Effector memory CD4-positive, alpha-beta T cell (primary cell): ENCODE data around the gene ZNF821.
"Not testable (repeated sequence)": the region's sequence is repeated elsewhere in the genome, so short reads cannot be mapped to it uniquely, and the experiment has no call there.

Source experiments
- DNase-seq, 3 donors: peaks; one replicate each; pipeline ENCODE4 v3.0.0-alpha.2; 2020
- H3K27ac ChIP-seq: 2 replicates; pipeline ENCODE4 v1.7.0; 2013; ENCODE audit warnings: mild to moderate bottlenecking, low read length, moderate library complexity; ENCODE audit not compliant: insufficient read depth, poor library complexity, severe bottlenecking
- H3K27me3 ChIP-seq: replicated peaks from 2 replicates; pipeline ENCODE4 v1.7.0; 2013; ENCODE audit warnings: mild to moderate bottlenecking, low read length; ENCODE audit not compliant: insufficient read depth, control insufficient read depth, poor library complexity, severe bottlenecking
- H3K36me3 ChIP-seq: 2 replicates; pipeline ENCODE4 v1.7.0; 2013; ENCODE audit warnings: mild to moderate bottlenecking, low read length, moderate library complexity; ENCODE audit not compliant: control insufficient read depth, insufficient read depth
- H3K4me1 ChIP-seq: 2 replicates; pipeline ENCODE4 v1.7.0; 2013; ENCODE audit warnings: low read length, mild to moderate bottlenecking; ENCODE audit not compliant: control insufficient read depth, insufficient read depth, poor library complexity, severe bottlenecking
- H3K4me3 ChIP-seq: 2 replicates; pipeline ENCODE4 v1.7.0; 2013; ENCODE audit warnings: low read length, low read depth, mild to moderate bottlenecking; ENCODE audit not compliant: insufficient read depth, poor library complexity, severe bottlenecking
- H3K9me3 ChIP-seq: 2 replicates; pipeline ENCODE4 v1.7.0; 2013; ENCODE audit warnings: mild to moderate bottlenecking, low read length, moderate library complexity; ENCODE audit not compliant: control insufficient read depth

The ZNF821 gene

GRCh38 chr16:71851746-71852145 is 32.2 kb downstream of the ZNF821 start:
- no peak for DNase-seq
- Histone ChIP-seq H3K36me3 (peaks cover 52% of the 10 kb centered on the region), H3K9me3 (no peaks in the 10 kb centered on the region), H3K4me1 (peaks cover 6% of the 10 kb centered on the region), H3K27ac (no peak overlapping the region), H3K4me3 (no peak overlapping the region), H3K27me3 (no peaks in the 10 kb centered on the region)

- no peaks in the 10 kb centered on the region for H3K9me3 ChIP-seq
- H3K36me3 ChIP-seq = peaks cover 52% of the 10 kb centered on the region
- no peaks in the 10 kb centered on the region for H3K27me3 ChIP-seq
- H3K4me1 ChIP-seq = peaks cover 12% of the 10 kb centered on the region
- no peak overlapping the region for H3K27ac ChIP-seq
- DNase-seq = no peak
- no peak overlapping the region for H3K4me3 ChIP-seq
These were observed 35.4 kb downstream of the ZNF821 start for GRCh38 chr16:71848622-71849021.

GRCh38 chr16:71847096-71847495 is 36.9 kb downstream of the ZNF821 start:
- H3K27me3 ChIP-seq = no peaks in the 10 kb centered on the region
- H3K27ac ChIP-seq = peak overlapping the region; percentile 90

GRCh38 chr16:71846431-71846830 is 37.6 kb downstream of the ZNF821 start:
- Histone ChIP-seq H3K36me3 (peaks cover 36% of the 10 kb centered on the region), H3K27ac (peak overlapping the region; percentile 90), H3K4me3 (peak overlapping the region; percentile 96), H3K27me3 (no peaks in the 10 kb centered on the region), H3K9me3 (no peaks in the 10 kb centered on the region), H3K4me1 (peaks cover 7% of the 10 kb centered on the region)
- DNase-seq = no peak

More at GRCh38 chr16:71847096-71847495, 36.9 kb downstream of the ZNF821 start:
- no peaks in the 10 kb centered on the region for H3K9me3 ChIP-seq
- H3K4me1 ChIP-seq = peaks cover 7% of the 10 kb centered on the region
- H3K4me3 ChIP-seq = peak overlapping the region; percentile 96
- no peak for DNase-seq
- peaks cover 43% of the 10 kb centered on the region for H3K36me3 ChIP-seq

GRCh38 chr16:71845639-71846430 is 38.1 kb downstream of the ZNF821 start, which contains the start of gene ATXN1L:
TSS of gene ATXN1L (plus strand) at chr16:71845976. CDS start at chr16:71849741, 3,765 bp downstream.
- H3K36me3 ChIP-seq = peaks cover 30% of the 10 kb centered on the region
- peak; percentile 87 to 89 (median 88) for DNase-seq
- no peaks in the 10 kb centered on the region for H3K9me3 ChIP-seq
- peak within 1 kb of the TSS; percentile 90 for H3K27ac ChIP-seq
- H3K4me3 ChIP-seq = peak within 1 kb of the TSS; percentile 96
- H3K27me3 ChIP-seq = no peaks in the 10 kb centered on the region
- H3K4me1 ChIP-seq = peaks cover 7% of the 10 kb centered on the region

GRCh38 chr16:71843572-71843971 is 40.4 kb downstream of the ZNF821 start:
- H3K9me3 ChIP-seq = no peaks in the 10 kb centered on the region
- H3K4me1 ChIP-seq = peaks cover 7% of the 10 kb centered on the region
- no peaks in the 10 kb centered on the region for H3K27me3 ChIP-seq
- H3K36me3 ChIP-seq = peaks cover 8% of the 10 kb centered on the region
- DNase-seq = no peak
- no peak overlapping the region for H3K27ac ChIP-seq
- no peak overlapping the region for H3K4me3 ChIP-seq

- no peak overlapping the region for H3K27ac ChIP-seq
- no peak for DNase-seq
- no peaks in the 10 kb centered on the region for H3K36me3 ChIP-seq
- H3K4me1 ChIP-seq = no peaks in the 10 kb centered on the region
- no peaks in the 10 kb centered on the region for H3K9me3 ChIP-seq
- no peak overlapping the region for H3K4me3 ChIP-seq
- no peaks in the 10 kb centered on the region for H3K27me3 ChIP-seq
These were observed 43.9 kb downstream of the ZNF821 start for GRCh38 chr16:71840052-71840451.

GRCh38 chr16:71837150-71837549 is 46.8 kb downstream of the ZNF821 start:
- Histone ChIP-seq H3K4me3 (no peak overlapping the region), H3K4me1 (no peaks in the 10 kb centered on the region), H3K27ac (no peak overlapping the region), H3K9me3 (no peaks in the 10 kb centered on the region), H3K36me3 (no peaks in the 10 kb centered on the region), H3K27me3 (no peaks in the 10 kb centered on the region)
- no peak for DNase-seq

- no peaks in the 10 kb centered on the region for H3K27me3 ChIP-seq
- H3K4me3 ChIP-seq = no peak overlapping the region
- no peaks in the 10 kb centered on the region for H3K36me3 ChIP-seq
- H3K4me1 ChIP-seq = no peaks in the 10 kb centered on the region
- H3K9me3 ChIP-seq = no peaks in the 10 kb centered on the region
- H3K27ac ChIP-seq = no peak overlapping the region
- no peak for DNase-seq
These were observed 49.7 kb downstream of the ZNF821 start for GRCh38 chr16:71834291-71834690.

GRCh38 chr16:71832112-71832511 is 51.9 kb downstream of the ZNF821 start:
- not testable (repeated sequence) for H3K36me3 ChIP-seq, H3K4me3 ChIP-seq, DNase-seq, H3K27me3 ChIP-seq, H3K4me1 ChIP-seq, H3K27ac ChIP-seq, H3K9me3 ChIP-seq
